Smooth muscle cell (in vitro differentiated cells): ENCODE data around the gene ERGIC1. TPM values are rescaled to one million over a fixed set of nuclear protein-coding genes. Genes with fewer than 3 reads are reported as not detected.

Experiments used
- DNase-seq: peaks from one replicate; lab custom pipeline; 2025; ENCODE audit not compliant: unreplicated experiment; lab: John Stamatoyannopoulos, UW
- H2AFZ ChIP-seq: fragments of 200-600 bp; sonication (generic); 2 replicates; pipeline ENCODE4 v1.6.0; 2016; ENCODE audit warnings: antibody characterized with exemption, low read depth, mild to moderate bottlenecking
- H3F3A ChIP-seq: fragments of 200-600 bp; sonication (generic); 2 replicates; pipeline ENCODE4 v1.6.0; 2017; ENCODE audit warnings: antibody characterized with exemption, low read depth
- H3K27ac ChIP-seq: fragments of 200-600 bp; sonication (generic); 2 replicates; pipeline ENCODE4 v1.5.1; 2016; ENCODE audit warnings: low read depth, mild to moderate bottlenecking
- H3K27me3 ChIP-seq: fragments of 200-600 bp; sonication (generic); 2 replicates; pipeline ENCODE4 v1.6.1; 2016; ENCODE audit warnings: low read depth, mild to moderate bottlenecking
- H3K36me3 ChIP-seq: fragments of 200-600 bp; sonication (generic); 2 replicates; pipeline ENCODE4 v1.5.1; 2016; ENCODE audit warnings: low read depth
- H3K4me1 ChIP-seq: fragments of 200-600 bp; sonication (generic); 2 replicates; pipeline ENCODE4 v1.5.1; 2016; ENCODE audit warnings: low read depth
- H3K4me2 ChIP-seq: fragments of 200-600 bp; sonication (generic); 2 replicates; pipeline ENCODE4 v1.6.0; 2016; ENCODE audit warnings: mild to moderate bottlenecking
- H3K4me3 ChIP-seq: fragments of 200-600 bp; sonication (generic); 2 replicates; pipeline ENCODE4 v1.5.1; 2016; ENCODE audit warnings: mild to moderate bottlenecking
- H3K79me2 ChIP-seq: fragments of 200-600 bp; sonication (generic); 2 replicates; pipeline ENCODE4 v1.6.0; 2016; ENCODE audit warnings: low read depth, mild to moderate bottlenecking
- H3K9ac ChIP-seq: fragments of 200-600 bp; sonication (generic); 2 replicates; pipeline ENCODE4 v1.6.0; 2016; ENCODE audit warnings: low read depth
- H3K9me3 ChIP-seq: fragments of 200-600 bp; sonication (generic); replicated peaks from 2 replicates; pipeline ENCODE4 v1.5.1; 2016; ENCODE audit warnings: low read depth
- H4K20me1 ChIP-seq: fragments of 200-600 bp; sonication (generic); 2 replicates; pipeline ENCODE4 v1.6.0; 2016; ENCODE audit warnings: low read depth
- WGBS: methylation state at CpG from one replicate; pipeline ENCODE4 v1.1.7; 2016; ENCODE audit warnings: low lambda C conversion rate; 5-methylcytosine and 5-hydroxymethylcytosine counted together
- polyA plus RNA-seq: library from polyadenylated mRNA; unstranded; fragments of >200 nt; fragmentation: Nextera tagmentation; extraction: Ambion mirVana; gene quantifications from 2 replicates; pipeline ENCODE4 v1.2.1, GENCODE V29; 2016
- total RNA-seq: library from RNA; depleted of rRNA; stranded (reverse); fragments of >200 nt; gene quantifications from 2 replicates; pipeline ENCODE4 v1.2.3, GENCODE V29; 2014
- TF ChIP-seq, protein P1 (sequence below): fragments of 200-600 bp; sonication (generic); IDR thresholded peaks from 2 replicates; pipeline ENCODE4 v1.5.1; 2017; ENCODE audit warnings: borderline replicate concordance, mild to moderate bottlenecking, antibody characterized with exemption; ENCODE audit not compliant: insufficient read depth, poor library complexity, severe bottlenecking

The ERGIC1 gene
- total and polyA plus RNA-seq, 2 experiments from 2014 or later: 38.2 to 140 TPM

DNA sequence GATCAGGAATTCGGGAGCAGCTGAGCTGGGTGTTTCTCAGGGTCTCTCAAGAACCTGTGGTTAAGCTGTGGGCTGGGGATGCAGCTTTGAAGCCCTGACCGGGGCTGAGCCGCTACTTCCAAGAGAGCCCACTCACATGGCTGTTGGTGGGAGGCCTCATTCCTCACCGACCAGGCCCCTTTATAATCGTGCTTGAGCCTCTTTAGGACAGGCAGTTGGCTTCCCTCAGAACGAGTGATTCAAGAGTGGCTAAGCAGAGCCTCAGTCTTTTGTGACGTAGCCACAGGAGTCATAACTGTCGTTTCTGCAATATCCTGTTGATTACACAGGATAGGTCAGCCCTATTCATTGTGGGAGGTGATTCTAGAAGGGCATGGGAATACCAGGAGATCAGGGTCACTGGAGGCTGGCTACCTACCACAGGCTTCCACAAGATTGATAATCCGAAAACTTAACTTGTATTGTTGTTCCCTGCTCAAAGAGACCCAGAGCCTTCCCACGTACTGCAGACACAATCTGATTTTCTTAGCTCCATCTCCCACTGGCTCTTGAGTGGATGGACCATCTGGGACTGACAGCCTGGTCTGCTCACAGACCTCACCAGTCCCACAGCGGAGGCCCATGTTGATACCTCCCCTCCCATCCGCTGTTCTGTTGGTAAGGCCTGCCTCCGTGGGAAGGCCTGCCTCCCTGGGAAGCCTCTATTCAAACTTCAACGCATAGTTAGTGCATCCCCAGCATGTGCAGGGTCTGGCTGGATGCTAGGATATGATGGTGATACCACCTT, 3.0 kb upstream of the ERGIC1 start:
- Histone ChIP-seq H3F3A (peaks cover 14% of the 10 kb centered on the region), H3K79me2 (peaks cover 18% of the 10 kb centered on the region), H4K20me1 (no peaks in the 10 kb centered on the region), H3K4me1 (peaks cover 14% of the 10 kb centered on the region), H3K27ac (peak overlapping the region; percentile 88), H3K4me3 (no peak overlapping the region), H3K9me3 (no peaks in the 10 kb centered on the region), H3K4me2 (peak overlapping the region; percentile 7), H3K9ac (peak overlapping the region; percentile 40), H2AFZ (no peak overlapping the region), H3K27me3 (no peaks in the 10 kb centered on the region), H3K36me3 (no peaks in the 10 kb centered on the region)
- TF ChIP-seq, protein P1, sequence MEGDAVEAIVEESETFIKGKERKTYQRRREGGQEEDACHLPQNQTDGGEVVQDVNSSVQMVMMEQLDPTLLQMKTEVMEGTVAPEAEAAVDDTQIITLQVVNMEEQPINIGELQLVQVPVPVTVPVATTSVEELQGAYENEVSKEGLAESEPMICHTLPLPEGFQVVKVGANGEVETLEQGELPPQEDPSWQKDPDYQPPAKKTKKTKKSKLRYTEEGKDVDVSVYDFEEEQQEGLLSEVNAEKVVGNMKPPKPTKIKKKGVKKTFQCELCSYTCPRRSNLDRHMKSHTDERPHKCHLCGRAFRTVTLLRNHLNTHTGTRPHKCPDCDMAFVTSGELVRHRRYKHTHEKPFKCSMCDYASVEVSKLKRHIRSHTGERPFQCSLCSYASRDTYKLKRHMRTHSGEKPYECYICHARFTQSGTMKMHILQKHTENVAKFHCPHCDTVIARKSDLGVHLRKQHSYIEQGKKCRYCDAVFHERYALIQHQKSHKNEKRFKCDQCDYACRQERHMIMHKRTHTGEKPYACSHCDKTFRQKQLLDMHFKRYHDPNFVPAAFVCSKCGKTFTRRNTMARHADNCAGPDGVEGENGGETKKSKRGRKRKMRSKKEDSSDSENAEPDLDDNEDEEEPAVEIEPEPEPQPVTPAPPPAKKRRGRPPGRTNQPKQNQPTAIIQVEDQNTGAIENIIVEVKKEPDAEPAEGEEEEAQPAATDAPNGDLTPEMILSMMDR: no peak
- WGBS: 48% methylated on average over 14 of the region's 14 CpGs
- DNase-seq: no peak

GRCh38 chr5:172832383-172833315, 1.4 kb upstream of the ERGIC1 start:
- H4K20me1 ChIP-seq: peaks cover 4% of the 10 kb centered on the region
- TF ChIP-seq, protein P1: no peak
- H3K27me3 ChIP-seq: no peaks in the 10 kb centered on the region
- no peaks in the 10 kb centered on the region for H3K36me3 ChIP-seq
- peaks cover 14% of the 10 kb centered on the region for H3K4me1 ChIP-seq
- H3K4me3 ChIP-seq: no peak overlapping the region
- no peak for DNase-seq
- peaks cover 14% of the 10 kb centered on the region for H3F3A ChIP-seq
- no peak overlapping the region for H3K4me2 ChIP-seq
- H3K27ac ChIP-seq: peak overlapping the region; percentile 88
- WGBS: 80% methylated on average over 14 of the region's 14 CpGs
- H3K79me2 ChIP-seq: peaks cover 33% of the 10 kb centered on the region
- H2AFZ ChIP-seq: no peak overlapping the region
- H3K9me3 ChIP-seq: no peaks in the 10 kb centered on the region
- H3K9ac ChIP-seq: no peak overlapping the region

GRCh38 chr5:172833372-172833685, 722 bp upstream of the ERGIC1 start:
- H3K4me1 ChIP-seq: peaks cover 14% of the 10 kb centered on the region
- H3K9ac ChIP-seq: peak overlapping the region; percentile 24
- peaks cover 14% of the 10 kb centered on the region for H3F3A ChIP-seq
- H2AFZ ChIP-seq: no peak overlapping the region
- 64% methylated on average over 6 of the region's 6 CpGs for WGBS
- TF ChIP-seq, protein P1: no peak
- H3K27me3 ChIP-seq: no peaks in the 10 kb centered on the region
- H3K27ac ChIP-seq: peak overlapping the region; percentile 88
- H3K36me3 ChIP-seq: no peaks in the 10 kb centered on the region
- H4K20me1 ChIP-seq: peaks cover 11% of the 10 kb centered on the region
- no peak for DNase-seq
- peak overlapping the region; percentile 99 for H3K4me2 ChIP-seq
- H3K79me2 ChIP-seq: peaks cover 40% of the 10 kb centered on the region
- peak overlapping the region; percentile 91 for H3K4me3 ChIP-seq
- no peaks in the 10 kb centered on the region for H3K9me3 ChIP-seq
